ENCODE data around the gene PRDM16. TPM values are rescaled to one million over a fixed set of nuclear protein-coding genes. Genes with fewer than 3 reads are reported as not detected.

Gene PRDM16
- total and polyA plus RNA-seq, 2 of the 8 experiments (the other 6 are each of a cell fraction or from before 2014, with no cell fraction given) = 0.39 to 0.43 TPM

DNA sequence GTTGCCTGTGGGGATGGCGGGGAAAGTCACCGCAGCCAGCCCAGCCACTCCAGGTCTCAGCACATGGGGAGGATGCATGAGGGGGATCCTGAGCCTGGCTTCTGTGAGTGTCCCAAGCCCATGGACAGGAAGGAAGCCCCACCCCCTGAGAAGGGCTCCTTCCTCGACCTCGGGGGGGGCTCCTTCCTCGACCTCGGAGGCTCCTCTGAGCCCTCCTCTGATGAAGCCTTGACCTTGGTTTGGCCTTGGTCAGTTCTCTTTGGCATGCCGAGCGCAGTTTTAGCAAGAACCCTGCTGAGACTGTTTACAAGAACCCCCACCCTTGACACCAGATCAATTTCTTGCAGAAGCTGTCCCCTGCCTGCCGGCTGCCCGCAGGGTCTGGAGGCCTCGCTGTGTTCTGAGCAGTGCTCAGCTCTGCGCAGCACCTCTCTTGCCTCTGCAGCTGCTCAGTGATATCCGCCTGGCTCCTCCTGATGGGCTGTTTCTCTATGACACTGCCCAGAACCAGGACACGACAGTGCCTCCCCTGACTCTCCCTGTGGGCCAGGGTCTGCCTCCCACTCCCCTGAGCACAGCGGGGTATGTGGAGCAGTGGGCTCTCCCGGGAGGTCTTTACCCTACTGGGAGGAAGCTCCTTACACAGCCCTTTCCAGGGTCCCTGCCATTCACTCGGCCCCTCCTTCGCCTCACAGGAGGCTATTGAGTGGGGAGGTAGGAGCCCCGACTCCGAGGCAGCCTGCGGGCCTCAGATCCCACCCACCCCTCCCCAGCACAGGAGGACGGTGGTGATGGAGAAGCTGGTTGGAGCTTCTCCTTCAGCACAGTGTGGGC lies 32.3 kb upstream of the PRDM16 start (continued):
- TF ChIP-seq SUZ12 (IDR thresholded peaks at IDR 0.05; ENCODE audit: low read length) = no peak
- no peak for TF ChIP-seq BRCA1 (IDR thresholded peaks at IDR 0.05; ENCODE audit: low read depth, low read length)
- TF ChIP-seq KDM4A (IDR thresholded peaks at IDR 0.05; ENCODE audit: low read depth, low read length, severe bottlenecking) = no peak
- no peak for TF ChIP-seq CHD2 (IDR thresholded peaks at IDR 0.05; ENCODE audit: low read length)
- no peak for TF ChIP-seq MAFK (IDR thresholded peaks at IDR 0.05; ENCODE audit: low read depth, low read length)
- no peak for TF ChIP-seq POLR2A (IDR thresholded peaks at IDR 0.05; ENCODE audit: control extremely low read depth in 1 of 2, low read depth in 2 of 2, low read length in 2 of 2)
- TF ChIP-seq RAD21 (IDR thresholded peaks at IDR 0.05 in 1 of 2, conservative IDR thresholded peaks at IDR 0.05 in 1 of 2; ENCODE audit: low read depth in 2 of 2, low read length in 2 of 2) = no peak

All from H1 (cell line).